HepG2 (cell line): Measurements from ENCODE around the gene PTX4. TPM values are rescaled to one million over a fixed set of nuclear protein-coding genes. Genes with fewer than 3 reads are reported as not detected.

ENCODE experiments used
- ATAC-seq: fragments of 200-7000 bp; cut with Tn5 transposase; 3 replicates; pipeline ENCODE4 v1.9.1; 2020; ENCODE audit warnings: mild to moderate bottlenecking, moderate library complexity
- BruUV-seq: library from RNA; stranded (reverse); fragments of 400-500 nt; replicated peaks from 2 replicates; lab custom pipeline; 2021; lab: Mats Ljungman, UMichigan
- CTCF ChIA-PET: fragments of 300-600 bp; formaldehyde crosslinking; extraction: SDS; loops from one replicate; lab custom pipeline; 2021; ENCODE audit warnings: low total read pairs, inconsistent platforms, low intra/inter-chr PET ratio; lab: Yijun Ruan, JAX
- POLR2A ChIA-PET: fragments of 350-600 bp; sonication (Branson Sonifier 250); formaldehyde crosslinking; loops from one replicate; lab custom pipeline; 2020; ENCODE audit warnings: antibody characterized with exemption, inconsistent platforms; lab: Yijun Ruan, JAX
- DNase-seq: peaks from one replicate; pipeline ENCODE4 v3.0.0-alpha.2; 2015; ENCODE audit warnings: low spot score
- FAIRE-seq: peaks from 3 replicates; lab custom pipeline; 2011; peaks lifted over from hg19 to GRCh38; lab: Jason Lieb, UNC
- H2AFZ ChIP-seq: one replicate; pipeline ENCODE4 v1.6.1; 2011; ENCODE audit warnings: low read length, inconsistent platforms
- H3K27ac ChIP-seq: fragments of 300-600 bp; 3 replicates; pipeline ENCODE4 v1.8.0; 2011; ENCODE audit warnings: mixed run types, mild to moderate bottlenecking, mixed read lengths, low read length, inconsistent platforms; ENCODE audit not compliant: insufficient read depth; ENCODE audit errors: extremely low read length
- H3K27me3 ChIP-seq, 2 experiments: fragments of 200-600 bp in 1 of 2; 2 replicates in 1 of 2; 3 replicates in 1 of 2; pipeline versions ENCODE4 v1.6.0 to v1.8.0; 2011; ENCODE audit warnings: low read length in 2 of 2, mild to moderate bottlenecking in 2 of 2, moderate library complexity in 2 of 2, inconsistent platforms in 1 of 2; ENCODE audit not compliant: insufficient read depth in 2 of 2, control insufficient read depth in 1 of 2
- H3K36me3 ChIP-seq, 2 experiments: fragments of 200-600 bp in 1 of 2; replicated peaks in 1 of 2; 2 replicates in 1 of 2; 3 replicates in 1 of 2; pipeline versions ENCODE4 v1.5.1 to v1.8.0; 2011; ENCODE audit warnings: low read length in 2 of 2, inconsistent platforms in 1 of 2; ENCODE audit not compliant: insufficient read depth in 2 of 2, control insufficient read depth in 1 of 2
- H3K4me1 ChIP-seq: 2 replicates; pipeline ENCODE4 v1.5.1; 2012; ENCODE audit warnings: low read length, inconsistent platforms; ENCODE audit not compliant: insufficient read depth
- H3K4me2 ChIP-seq: 2 replicates; pipeline ENCODE4 v1.6.0; 2011; ENCODE audit warnings: low read depth, low read length, inconsistent platforms
- H3K4me3 ChIP-seq, 3 experiments: fragments of 200-600 bp in 1 of 3; sonication (generic), shearing (Covaris generic) in 1 of 3; replicated peaks in 1 of 3; 2 replicates each; pipeline ENCODE4 v1.5.1; 2011 to 2016; ENCODE audit warnings: low read length in 3 of 3, inconsistent platforms in 2 of 3, low read depth in 2 of 3, mild to moderate bottlenecking in 2 of 3, control low read depth in 1 of 3, mixed read lengths in 1 of 3; ENCODE audit not compliant: insufficient read depth in 1 of 3
- H3K79me2 ChIP-seq: one replicate; pipeline ENCODE4 v1.6.1; 2011; ENCODE audit warnings: low read length, inconsistent platforms; ENCODE audit not compliant: insufficient read depth
- H3K9ac ChIP-seq: 2 replicates; pipeline ENCODE4 v1.6.0; 2011; ENCODE audit warnings: mild to moderate bottlenecking, low read depth, low read length, inconsistent platforms; ENCODE audit not compliant: insufficient read depth
- H3K9me3 ChIP-seq: 2 replicates; pipeline ENCODE4 v1.5.1; 2012; ENCODE audit warnings: mild to moderate bottlenecking, low read length
- H4K20me1 ChIP-seq: 2 replicates; pipeline ENCODE4 v1.6.0; 2011; ENCODE audit warnings: inconsistent platforms, mild to moderate bottlenecking, low read length, moderate library complexity; ENCODE audit not compliant: insufficient read depth
- ATAD3A ChIP-seq: sonication (generic); formaldehyde crosslinking; IDR thresholded peaks from 2 replicates; pipeline ENCODE4 v1.4.0; 2020; ENCODE audit warnings: missing genetic modification reagents
- CC2D1A ChIP-seq: sonication (generic); formaldehyde crosslinking; IDR thresholded peaks from 2 replicates; pipeline ENCODE4 v1.8.1; 2023; ENCODE audit warnings: mild to moderate bottlenecking, missing genetic modification reagents
- KLF16 ChIP-seq, 2 experiments: sonication (generic) in 1 of 2; formaldehyde crosslinking in 1 of 2; IDR thresholded peaks; 2 replicates each; pipeline versions ENCODE4 v1.6.1 to v1.8.0; 2016 to 2023; ENCODE audit warnings: missing genetic modification reagents in 2 of 2, missing compliant biosample characterization in 1 of 2
- PPARG ChIP-seq: conservative IDR thresholded peaks from 2 replicates; pipeline ENCODE4 v1.6.1; 2016; ENCODE audit warnings: missing biosample characterization, missing genetic modification reagents
- SMAD1 ChIP-seq: sonication (generic); formaldehyde crosslinking; IDR thresholded peaks from 2 replicates; pipeline ENCODE4 v1.4.0; 2020; ENCODE audit warnings: missing genetic modification reagents, low read depth, mild to moderate bottlenecking, borderline replicate concordance
- TAF1 ChIP-seq: sonication (generic); formaldehyde crosslinking; IDR thresholded peaks from 2 replicates; pipeline ENCODE4 v1.4.0; 2020; ENCODE audit warnings: missing genetic modification reagents
- TP53 ChIP-seq: sonication (generic); formaldehyde crosslinking; conservative IDR thresholded peaks from 2 replicates; pipeline ENCODE4 v1.4.0; 2020; ENCODE audit warnings: missing genetic modification reagents
- ZBTB1 ChIP-seq: sonication (generic); formaldehyde crosslinking; IDR thresholded peaks from 2 replicates; pipeline ENCODE4 v1.4.0; 2020; ENCODE audit warnings: missing genetic modification reagents, borderline replicate concordance
- ZFP62 ChIP-seq: sonication (generic); formaldehyde crosslinking; IDR thresholded peaks from 2 replicates; pipeline ENCODE4 v1.4.0; 2020; ENCODE audit warnings: missing genetic modification reagents
- ZNF333 ChIP-seq: sonication (generic); formaldehyde crosslinking; IDR thresholded peaks from 2 replicates; pipeline ENCODE4 v1.4.0; 2020; ENCODE audit warnings: mild to moderate bottlenecking, missing genetic modification reagents, borderline replicate concordance
- ZNF737 ChIP-seq: sonication (generic); formaldehyde crosslinking; IDR thresholded peaks from 2 replicates; pipeline ENCODE4 v1.5.0; 2020; ENCODE audit warnings: missing genetic modification reagents, mild to moderate bottlenecking, borderline replicate concordance
- WGBS: methylation state at CpG from one replicate; pipeline ENCODE4 v1.1.6; 2017; ENCODE audit warnings: low lambda C conversion rate; 5-methylcytosine and 5-hydroxymethylcytosine counted together
- in situ Hi-C: cut with HindIII; loops from 2 replicates; pipeline ENCODE4 v1.10.0; 2017; ENCODE audit warnings: low pct_unique_long_range_greater_than_20kb; ENCODE audit not compliant: extremely low pct_ligation_motif_present
- intact Hi-C: fragments of 100-400 bp; cut with micrococcal nuclease; formaldehyde crosslinking; loops from one replicate; pipeline ENCODE4 v1.10.0; 2022; ENCODE audit not compliant: unreplicated experiment
- polyA plus RNA-seq, 8 experiments: library from polyadenylated mRNA; depleted of rRNA in 3 of 8; stranded (reverse) in 7 of 8; unstranded in 1 of 8; fragments of >200 nt; fragmentation: Illumina TruSeq in 4 of 8; extraction: Trizol in 4 of 8; gene quantifications; 2 replicates each; pipeline versions ENCODE4 v1.2.1 to v1.2.3, GENCODE V29; 2011 to 2016; ENCODE audit warnings: low read depth in 4 of 8, missing spikeins in 1 of 8, mixed read lengths in 1 of 8; ENCODE audit not compliant: insufficient read depth in 1 of 8
- total RNA-seq, 5 experiments: library from RNA; depleted of rRNA; stranded (reverse); fragments of >200 nt; fragmentation: Illumina TruSeq; extraction: Trizol; gene quantifications; 2 replicates each; pipeline ENCODE4 v1.2.3, GENCODE V29; 2016; ENCODE audit warnings: low read depth in 1 of 5
- TF ChIP-seq, protein P1 (sequence below): sonication (generic); formaldehyde crosslinking; IDR thresholded peaks from 2 replicates; pipeline ENCODE4 v1.5.0; 2020; ENCODE audit warnings: missing genetic modification reagents, mild to moderate bottlenecking, borderline replicate concordance
- TF ChIP-seq, protein P2 (sequence below): sonication (generic); formaldehyde crosslinking; IDR thresholded peaks from 2 replicates; pipeline ENCODE4 v1.4.0; 2020; ENCODE audit warnings: low read depth, mild to moderate bottlenecking, missing genetic modification reagents
- TF ChIP-seq, protein P3 (sequence below): sonication (generic); formaldehyde crosslinking; IDR thresholded peaks from 2 replicates; pipeline ENCODE4 v1.4.0; 2020; ENCODE audit warnings: missing genetic modification reagents

The PTX4 gene
- total and polyA plus RNA-seq, 2 of the 13 experiments (the other 11 are each of a cell fraction or from before 2014, with no cell fraction given): 0.04 TPM; not detected in 1

GRCh38 chr16:1506494-1507213, 17.9 kb upstream of the PTX4 start (continued):
- TF ChIP-seq TAF1: no peak
- TF ChIP-seq ZNF737 (CRISPR knock-in tag): no peak
- TF ChIP-seq PPARG (CRISPR knock-in tag): no peak
- no peak for TF ChIP-seq ATAD3A (CRISPR knock-in tag)

DNA sequence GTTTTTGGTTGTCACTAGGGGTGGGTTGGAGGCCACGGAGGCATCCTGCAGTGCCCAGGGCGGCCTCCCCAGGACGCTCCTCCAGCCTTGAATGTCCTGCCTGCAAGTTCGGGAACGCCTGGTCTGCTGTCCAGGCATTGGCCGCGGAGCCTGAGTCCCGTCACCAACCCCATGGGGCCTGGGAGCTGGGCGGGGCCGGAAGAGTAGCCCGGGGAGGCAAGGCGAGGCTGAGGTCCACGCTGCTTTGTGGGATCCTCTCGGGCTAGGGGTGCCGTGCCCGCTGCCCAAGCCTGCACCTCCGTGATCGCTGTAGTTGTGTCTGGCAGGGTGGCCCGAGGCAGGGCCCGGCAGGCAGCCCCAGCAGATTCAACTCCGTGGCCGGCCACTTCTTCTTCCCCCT, 17.2 kb upstream of the PTX4 start:
- intact Hi-C loops (no loop called here), in situ Hi-C loops (no loop called here)
- CTCF ChIA-PET: no interaction called here
- Histone ChIP-seq H3K27me3 (no peaks in the 10 kb centered on the region), H3K36me3 (peaks cover 12 to 24% of the 10 kb centered on the region in 2 experiments; a peak in 2 of 5 replicates), H3K79me2 (no peaks in the 10 kb centered on the region), H3K9ac (no peak overlapping the region), H4K20me1 (no peaks in the 10 kb centered on the region), H2AFZ (no peak overlapping the region), H3K9me3 (no peaks in the 10 kb centered on the region), H3K4me2 (no peak overlapping the region), H3K4me1 (no peaks in the 10 kb centered on the region), H3K4me3 (no peak overlapping the region), H3K27ac (no peak overlapping the region)
- POLR2A ChIA-PET: no interaction called here
- ATAC-seq (no peak), DNase-seq (no peak), FAIRE-seq (no peak)
- WGBS: 97% methylated on average over 7 of the region's 22 CpGs
- no TSS peak for BruUV-seq
- TF ChIP-seq KLF16 (CRISPR knock-in tag; IDR thresholded peaks at IDR 0.05) (no peak), ZNF333 (no peak), CC2D1A (no peak), TP53 (CRISPR knock-in tag) (no peak), SMAD1 (CRISPR knock-in tag) (no peak), ZFP62 (CRISPR knock-in tag) (no peak), ZBTB1 (no peak)
- TF ChIP-seq, protein P1, sequence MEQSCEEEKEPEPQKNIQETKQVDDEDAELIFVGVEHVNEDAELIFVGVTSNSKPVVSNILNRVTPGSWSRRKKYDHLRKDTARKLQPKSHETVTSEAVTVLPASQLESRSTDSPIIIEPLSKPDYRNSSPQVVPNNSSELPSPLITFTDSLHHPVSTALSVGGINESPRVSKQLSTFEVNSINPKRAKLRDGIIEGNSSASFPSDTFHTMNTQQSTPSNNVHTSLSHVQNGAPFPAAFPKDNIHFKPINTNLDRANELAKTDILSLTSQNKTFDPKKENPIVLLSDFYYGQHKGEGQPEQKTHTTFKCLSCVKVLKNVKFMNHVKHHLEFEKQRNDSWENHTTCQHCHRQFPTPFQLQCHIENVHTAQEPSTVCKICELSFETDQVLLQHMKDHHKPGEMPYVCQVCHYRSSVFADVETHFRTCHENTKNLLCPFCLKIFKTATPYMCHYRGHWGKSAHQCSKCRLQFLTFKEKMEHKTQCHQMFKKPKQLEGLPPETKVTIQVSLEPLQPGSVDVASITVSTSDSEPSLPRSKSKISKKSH (CRISPR knock-in tag): no peak
- TF ChIP-seq, protein P2, sequence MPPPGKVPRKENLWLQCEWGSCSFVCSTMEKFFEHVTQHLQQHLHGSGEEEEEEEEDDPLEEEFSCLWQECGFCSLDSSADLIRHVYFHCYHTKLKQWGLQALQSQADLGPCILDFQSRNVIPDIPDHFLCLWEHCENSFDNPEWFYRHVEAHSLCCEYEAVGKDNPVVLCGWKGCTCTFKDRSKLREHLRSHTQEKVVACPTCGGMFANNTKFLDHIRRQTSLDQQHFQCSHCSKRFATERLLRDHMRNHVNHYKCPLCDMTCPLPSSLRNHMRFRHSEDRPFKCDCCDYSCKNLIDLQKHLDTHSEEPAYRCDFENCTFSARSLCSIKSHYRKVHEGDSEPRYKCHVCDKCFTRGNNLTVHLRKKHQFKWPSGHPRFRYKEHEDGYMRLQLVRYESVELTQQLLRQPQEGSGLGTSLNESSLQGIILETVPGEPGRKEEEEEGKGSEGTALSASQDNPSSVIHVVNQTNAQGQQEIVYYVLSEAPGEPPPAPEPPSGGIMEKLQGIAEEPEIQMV: no peak
- TF ChIP-seq, protein P3, sequence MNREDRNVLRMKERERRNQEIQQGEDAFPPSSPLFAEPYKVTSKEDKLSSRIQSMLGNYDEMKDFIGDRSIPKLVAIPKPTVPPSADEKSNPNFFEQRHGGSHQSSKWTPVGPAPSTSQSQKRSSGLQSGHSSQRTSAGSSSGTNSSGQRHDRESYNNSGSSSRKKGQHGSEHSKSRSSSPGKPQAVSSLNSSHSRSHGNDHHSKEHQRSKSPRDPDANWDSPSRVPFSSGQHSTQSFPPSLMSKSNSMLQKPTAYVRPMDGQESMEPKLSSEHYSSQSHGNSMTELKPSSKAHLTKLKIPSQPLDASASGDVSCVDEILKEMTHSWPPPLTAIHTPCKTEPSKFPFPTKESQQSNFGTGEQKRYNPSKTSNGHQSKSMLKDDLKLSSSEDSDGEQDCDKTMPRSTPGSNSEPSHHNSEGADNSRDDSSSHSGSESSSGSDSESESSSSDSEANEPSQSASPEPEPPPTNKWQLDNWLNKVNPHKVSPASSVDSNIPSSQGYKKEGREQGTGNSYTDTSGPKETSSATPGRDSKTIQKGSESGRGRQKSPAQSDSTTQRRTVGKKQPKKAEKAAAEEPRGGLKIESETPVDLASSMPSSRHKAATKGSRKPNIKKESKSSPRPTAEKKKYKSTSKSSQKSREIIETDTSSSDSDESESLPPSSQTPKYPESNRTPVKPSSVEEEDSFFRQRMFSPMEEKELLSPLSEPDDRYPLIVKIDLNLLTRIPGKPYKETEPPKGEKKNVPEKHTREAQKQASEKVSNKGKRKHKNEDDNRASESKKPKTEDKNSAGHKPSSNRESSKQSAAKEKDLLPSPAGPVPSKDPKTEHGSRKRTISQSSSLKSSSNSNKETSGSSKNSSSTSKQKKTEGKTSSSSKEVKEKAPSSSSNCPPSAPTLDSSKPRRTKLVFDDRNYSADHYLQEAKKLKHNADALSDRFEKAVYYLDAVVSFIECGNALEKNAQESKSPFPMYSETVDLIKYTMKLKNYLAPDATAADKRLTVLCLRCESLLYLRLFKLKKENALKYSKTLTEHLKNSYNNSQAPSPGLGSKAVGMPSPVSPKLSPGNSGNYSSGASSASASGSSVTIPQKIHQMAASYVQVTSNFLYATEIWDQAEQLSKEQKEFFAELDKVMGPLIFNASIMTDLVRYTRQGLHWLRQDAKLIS: no peak
